GM21367 (cell line): ENCODE results near the gene UFC1.
A peak's percentile ranks its signal among the peaks of the same experiment; 100 is the strongest.
"Not testable (repeated sequence)": the region's sequence is repeated elsewhere in the genome, so short reads cannot be mapped to it uniquely, and the experiment has no call there.

Experiments
- ATAC-seq: cut with Tn5 transposase; IDR thresholded peaks from one replicate; pipeline ENCODE4 v1.9.1; 2021; ENCODE audit not compliant: unreplicated experiment

The UFC1 gene

DNA sequence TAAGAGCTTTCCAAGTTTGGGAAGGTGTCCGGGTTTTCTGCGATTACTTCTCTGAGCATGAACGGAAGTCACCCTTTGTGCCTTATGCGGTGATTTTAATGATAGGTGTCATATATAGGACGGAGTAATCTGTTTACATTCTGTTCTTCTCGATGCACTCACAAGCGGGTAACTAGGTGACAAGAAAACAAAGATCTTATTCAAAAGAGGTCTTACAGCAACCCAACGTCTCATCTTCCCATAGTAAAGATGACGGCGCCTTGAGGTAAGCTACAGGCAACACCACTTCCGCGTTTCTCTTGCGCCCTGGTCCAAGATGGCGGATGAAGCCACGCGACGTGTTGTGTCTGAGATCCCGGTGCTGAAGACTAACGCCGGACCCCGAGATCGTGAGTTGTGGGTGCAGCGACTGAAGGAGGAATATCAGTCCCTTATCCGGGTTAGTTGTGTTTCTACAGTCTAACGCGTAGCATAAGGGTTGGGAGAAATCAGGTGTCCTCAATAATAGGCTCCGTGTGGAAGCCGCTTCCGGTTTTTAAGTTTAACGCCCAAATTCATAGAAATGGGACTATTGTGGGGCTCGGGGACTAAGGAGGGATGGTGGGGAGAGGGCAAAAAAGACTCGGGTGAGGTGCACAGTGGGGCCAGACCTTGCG is at the start of gene UFC1:
TSS of gene UFC1 (plus strand) at position 297 of the 656 bp plus-strand sequence. CDS start at position 317, 20 bp downstream.
- ATAC-seq, result no peak

DNA sequence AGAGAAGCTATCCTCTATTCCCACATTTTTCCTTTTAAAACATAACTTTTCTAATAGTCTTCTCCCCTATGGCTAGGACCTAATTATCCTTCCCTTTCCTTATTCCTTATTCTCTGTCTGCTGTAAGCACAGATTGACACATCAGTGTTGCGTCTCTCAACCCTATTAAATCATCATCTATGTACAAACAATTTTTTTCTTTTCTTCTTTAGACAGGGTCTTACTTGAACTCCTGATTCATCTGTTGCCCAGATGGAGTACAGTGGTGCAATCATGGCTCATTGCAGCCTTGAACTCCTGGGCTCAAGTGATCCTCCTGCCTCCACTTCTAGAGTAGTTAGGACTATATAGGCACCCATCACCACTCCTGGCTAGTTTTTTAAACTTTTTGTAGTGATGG is 47.3 kb upstream of the UFC1 start:
- no peak for ATAC-seq

- no peak for ATAC-seq
Observed at GRCh38 chr1:161111117-161111516, 42.7 kb upstream of the UFC1 start.

DNA sequence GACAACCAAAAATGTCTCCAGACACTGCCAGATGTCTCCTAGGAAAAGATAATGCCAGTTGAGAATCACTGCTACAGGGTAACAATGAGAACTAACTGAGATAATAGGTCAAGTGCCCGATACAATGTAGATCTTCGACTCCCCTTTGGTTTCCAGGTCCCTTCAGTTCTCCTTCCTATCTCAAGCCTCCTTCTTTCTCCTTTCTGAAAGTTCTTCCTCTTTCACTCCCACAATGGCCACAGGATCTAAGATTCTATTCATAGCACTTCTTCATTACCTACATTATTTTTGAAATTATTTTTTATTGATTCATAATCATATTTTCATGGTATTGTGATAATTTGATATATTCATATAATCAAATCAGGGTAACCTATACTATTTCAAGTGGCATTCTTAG is 42.3 kb upstream of the UFC1 start:
- ATAC-seq, result no peak

DNA sequence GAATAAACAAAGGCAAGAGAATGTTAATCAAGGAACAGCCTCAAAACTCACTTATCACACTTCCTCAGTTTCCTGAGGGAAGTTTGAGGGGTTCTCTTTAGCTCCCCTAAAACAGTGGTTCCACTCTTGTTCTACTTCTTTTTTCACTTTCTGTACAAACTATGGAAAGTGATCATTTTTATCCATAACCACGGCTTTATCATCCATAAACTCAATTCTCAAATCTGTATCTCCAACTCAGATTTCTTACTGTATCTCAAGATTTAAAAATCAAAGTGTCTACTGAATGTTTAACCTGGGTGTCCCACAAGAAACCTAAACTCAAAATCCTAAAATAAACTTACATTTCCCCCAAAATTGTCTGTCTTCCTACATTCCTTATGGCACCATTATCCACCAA is 39.9 kb upstream of the UFC1 start:
- ATAC-seq, result no peak

- ATAC-seq, result no peak
Observed at GRCh38 chr1:161114556-161114955, 39.2 kb upstream of the UFC1 start.

DNA sequence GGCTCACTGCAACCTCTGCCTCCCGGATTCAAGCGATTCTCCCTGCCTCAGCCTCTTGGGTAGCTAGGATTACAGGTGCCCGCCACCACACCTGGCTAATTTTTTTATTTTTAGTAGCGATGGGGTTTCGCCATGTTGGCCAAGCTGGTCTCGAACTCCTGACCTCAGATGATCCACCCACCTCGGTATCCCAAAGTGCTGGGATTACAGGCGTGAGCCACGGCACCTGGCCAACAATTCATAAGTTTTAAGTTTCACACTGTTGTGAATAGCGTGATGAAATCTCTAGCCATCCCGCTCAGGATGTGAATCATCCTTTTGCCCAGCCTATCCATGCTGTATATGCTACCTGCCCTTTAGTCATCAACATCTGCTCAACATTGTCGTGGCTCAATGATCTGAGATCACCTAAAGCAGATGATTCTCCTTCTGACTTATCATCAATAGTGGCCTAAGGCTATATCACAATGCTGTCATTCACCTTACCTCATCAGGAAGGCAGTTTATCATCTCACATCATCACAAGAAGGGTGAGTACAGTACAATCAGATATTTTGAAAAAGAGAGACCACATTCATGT is 38.6 kb upstream of the UFC1 start:
- ATAC-seq, result no peak

DNA sequence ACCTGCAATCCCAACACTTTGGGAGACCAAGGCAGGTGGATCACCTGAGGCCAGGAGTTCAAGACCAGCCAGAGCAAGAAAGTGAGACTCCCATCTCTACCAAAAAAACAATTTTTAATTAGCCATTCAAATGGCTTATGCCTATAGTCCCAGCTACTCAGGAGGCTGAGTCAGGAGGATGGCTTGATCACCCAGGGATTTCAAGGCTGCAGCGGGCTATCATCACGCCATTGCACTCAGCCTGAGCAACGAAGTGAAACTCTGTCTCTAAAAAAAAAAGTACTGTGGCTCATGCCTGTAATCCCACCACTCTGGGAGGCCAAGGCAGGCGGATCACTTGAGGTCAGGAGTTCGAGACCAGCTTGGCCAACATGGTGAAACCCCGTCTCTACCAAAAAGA is 37.8 kb upstream of the UFC1 start:
- ATAC-seq, result not testable (repeated sequence)

DNA sequence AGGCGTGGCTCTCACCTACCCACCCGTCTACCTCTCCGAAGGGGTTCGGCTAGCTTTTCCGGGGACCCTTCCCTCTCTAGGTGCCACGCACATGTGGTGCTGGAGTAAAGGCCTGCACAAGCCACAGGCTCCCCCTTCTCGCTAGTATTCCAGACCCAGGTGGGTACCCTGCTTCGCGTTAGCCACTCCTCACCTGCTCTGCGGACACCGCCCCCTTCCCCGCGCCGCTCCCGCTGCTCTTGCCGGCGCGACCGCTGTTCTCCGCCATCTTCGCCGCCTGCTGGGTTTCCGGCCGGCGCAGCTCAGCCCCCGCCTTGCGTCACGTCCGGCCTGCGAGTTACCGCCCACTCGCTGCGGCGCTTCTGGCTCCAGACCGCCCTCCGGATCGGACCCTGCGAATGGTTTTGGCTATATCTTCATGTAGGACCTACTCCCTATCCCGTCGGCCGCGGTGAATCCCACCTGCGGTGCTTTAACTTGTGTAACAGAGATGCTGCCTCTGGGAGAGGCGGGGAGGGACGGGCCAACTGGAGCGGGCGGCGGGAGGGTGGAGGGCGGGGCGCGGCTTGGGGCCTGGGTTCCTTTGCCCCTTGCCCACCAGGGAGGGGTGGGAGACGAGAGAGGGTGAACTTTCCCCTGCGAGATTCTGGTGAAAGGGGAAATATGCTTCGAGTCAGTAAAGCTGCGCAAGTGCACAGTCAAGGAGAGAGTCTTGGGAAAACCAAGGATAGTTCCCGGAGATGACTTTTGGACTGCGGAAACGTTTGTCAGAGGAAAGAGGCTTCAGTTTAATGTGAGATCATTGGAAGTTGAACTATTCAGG is 35.8 kb upstream of the UFC1 start, which contains the start of the genes NIT1 and PFDN2:
TSS of gene NIT1 (plus strand) at position 347 of the 823 bp plus-strand sequence. CDS start at position 419, 72 bp downstream.
TSS of gene PFDN2 (minus strand) at position 279 of the 823 bp plus-strand sequence. CDS start at position 268, 11 bp downstream.
- peak; percentile 65 for ATAC-seq

GRCh38 chr1:161119092-161119903 is 34.5 kb upstream of the UFC1 start:
- ATAC-seq, result no peak

- ATAC-seq, result no peak
Observed at GRCh38 chr1:161121042-161121650, 32.6 kb upstream of the UFC1 start.

DNA sequence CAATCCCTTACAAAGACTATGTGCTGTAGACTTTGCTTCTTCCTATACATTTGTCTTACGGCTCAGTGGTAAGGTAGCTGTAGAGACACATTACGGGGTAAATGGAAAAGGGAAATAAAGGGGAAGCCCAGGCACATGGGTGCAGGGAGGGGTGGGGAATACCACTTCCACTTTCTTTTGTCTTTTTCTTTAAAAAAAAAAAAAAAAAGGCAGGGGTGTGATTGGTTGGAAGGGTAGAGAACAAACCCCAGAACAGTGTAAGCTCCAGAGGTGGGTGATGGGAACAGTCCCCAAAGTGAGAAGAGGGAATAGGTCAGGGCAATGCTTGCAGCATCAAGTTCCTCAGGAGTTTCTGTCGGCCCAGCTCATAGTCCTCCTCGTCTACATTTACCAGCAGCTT is 31.9 kb upstream of the UFC1 start:
- no peak for ATAC-seq

GRCh38 chr1:161122967-161123366 is 30.8 kb upstream of the UFC1 start:
- ATAC-seq, result no peak

DNA sequence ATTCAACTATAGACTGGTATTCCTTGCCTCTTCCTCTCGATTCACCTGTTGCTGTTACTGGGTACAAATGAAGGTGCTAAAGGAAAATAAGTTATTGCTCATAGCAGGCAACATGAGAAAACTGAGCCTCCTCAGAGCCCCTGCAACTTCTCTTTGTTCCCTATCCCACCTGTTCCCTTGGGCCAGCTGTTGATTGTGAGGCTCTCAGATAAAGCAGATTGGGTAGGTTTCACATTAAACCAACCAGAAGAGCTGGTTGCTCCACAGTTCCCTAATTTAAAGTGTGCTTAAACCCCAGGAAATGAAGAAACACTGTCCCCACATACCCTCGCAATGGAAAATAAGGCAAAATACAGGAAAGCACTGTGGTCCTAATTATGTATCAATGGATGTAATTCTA is 26.1 kb upstream of the UFC1 start:
- ATAC-seq, result no peak

GRCh38 chr1:161128591-161129420 is 25.0 kb upstream of the UFC1 start:
- ATAC-seq, result no peak

GRCh38 chr1:161130266-161130665 is 23.5 kb upstream of the UFC1 start:
- no peak for ATAC-seq

GRCh38 chr1:161131523-161132409 is 22.0 kb upstream of the UFC1 start:
- no peak for ATAC-seq

GRCh38 chr1:161132410-161133219 is 21.2 kb upstream of the UFC1 start, which contains the start of gene DEDD:
Gene DEDD (minus strand): TSS chr1:161132667. CDS start chr1:161124462, 8,205 bp downstream.
- ATAC-seq, result peak; percentile 89
